GM18505 (cell line): ENCODE data around the gene WDR33.

Experiments used
- ATAC-seq: cut with Tn5 transposase; IDR thresholded peaks from one replicate; pipeline ENCODE4 v1.9.1; 2021; ENCODE audit not compliant: unreplicated experiment
- POLR2A ChIP-seq: IDR thresholded peaks from 4 replicates; pipeline ENCODE4 v1.6.1; 2011; ENCODE audit warnings: borderline replicate concordance; ENCODE audit not compliant: insufficient read depth, insufficient read length; ENCODE audit errors: extremely low read depth

Gene WDR33

DNA sequence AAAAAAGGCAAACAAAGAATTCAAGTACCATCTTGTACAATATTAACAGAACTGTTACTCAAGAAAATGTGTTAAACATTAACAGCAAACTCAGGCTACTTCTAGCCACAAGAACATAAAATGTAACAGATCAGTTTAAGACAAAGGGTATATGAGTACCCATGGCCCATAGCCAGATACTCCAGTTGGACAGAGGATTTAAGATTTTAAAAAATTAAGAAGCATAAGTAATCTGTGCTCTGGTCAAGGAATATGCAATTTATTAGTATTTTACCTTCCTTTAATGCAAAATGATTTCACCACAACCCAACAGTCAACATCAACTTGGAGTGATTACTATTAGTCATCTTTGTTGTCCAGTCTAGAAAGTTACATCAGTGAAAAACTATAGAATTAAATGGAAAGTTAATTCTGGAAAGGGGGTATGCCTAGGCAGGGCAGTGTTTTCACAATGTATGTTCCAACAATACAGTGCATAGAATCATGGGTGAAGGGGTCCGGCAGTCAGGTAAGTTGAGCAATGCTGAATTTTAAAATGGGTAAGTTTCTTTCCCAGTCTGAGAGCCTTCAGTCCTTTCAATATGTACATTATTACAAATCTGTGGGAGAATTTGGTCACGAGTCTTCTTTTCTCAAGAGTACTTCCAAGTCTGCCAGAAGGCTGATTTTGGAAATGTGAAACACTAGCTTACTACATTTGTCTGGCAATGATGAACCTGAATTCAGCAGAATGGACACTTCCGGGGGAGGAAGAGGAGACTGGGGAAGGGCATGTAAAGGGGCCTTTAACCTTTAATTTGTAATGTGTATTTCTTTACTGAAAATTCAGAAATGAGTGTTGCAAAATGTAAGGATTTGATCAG is 75.2 kb downstream of the WDR33 start:
- peak; percentile 53 for ATAC-seq

GRCh38 chr2:127735044-127735443 is 75.9 kb downstream of the WDR33 start:
- no peak for TF ChIP-seq POLR2A
- no peak for ATAC-seq

More for the DNA sequence above, 75.2 kb downstream of the WDR33 start:
- no peak for TF ChIP-seq POLR2A

- TF ChIP-seq POLR2A, result no peak
- ATAC-seq, result no peak
These were observed 77.0 kb downstream of the WDR33 start for GRCh38 chr2:127733816-127734537.

DNA sequence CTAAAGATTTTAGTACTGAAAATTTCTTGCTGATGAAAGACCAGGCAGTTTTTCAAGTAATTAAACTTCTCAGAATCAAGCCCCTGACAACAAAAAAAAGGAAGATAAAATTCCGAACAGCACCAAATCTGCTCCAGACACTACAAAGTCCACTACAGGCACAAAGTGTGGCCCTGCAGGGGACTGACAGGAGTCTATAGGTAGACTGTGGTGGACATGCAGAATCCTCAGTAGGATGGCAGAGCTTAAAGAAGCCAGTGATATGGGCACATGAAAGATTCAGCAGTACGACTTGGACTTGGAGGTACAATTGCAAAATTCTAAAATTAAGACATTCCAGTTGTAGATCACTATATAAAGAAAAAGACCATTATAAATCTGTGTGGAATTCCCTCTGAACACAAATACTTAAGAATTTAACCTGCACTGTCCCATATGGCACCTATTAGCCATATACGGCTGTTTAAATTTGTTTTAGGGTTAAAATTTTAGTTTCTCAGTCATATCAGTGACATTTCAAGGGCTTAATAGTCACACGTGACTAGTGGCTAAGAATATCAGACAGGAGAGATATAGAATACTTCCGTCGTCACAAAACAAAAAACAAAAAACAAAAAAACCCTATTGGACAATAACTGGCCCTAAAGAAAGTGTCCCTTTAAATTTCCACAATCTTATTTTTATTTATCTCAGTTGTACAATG is 77.7 kb downstream of the WDR33 start:
- no peak for ATAC-seq

GRCh38 chr2:127726158-127726880 is 84.7 kb downstream of the WDR33 start:
- no peak for ATAC-seq
- no peak for TF ChIP-seq POLR2A

More for the DNA sequence above, 77.7 kb downstream of the WDR33 start:
- no peak for TF ChIP-seq POLR2A

DNA sequence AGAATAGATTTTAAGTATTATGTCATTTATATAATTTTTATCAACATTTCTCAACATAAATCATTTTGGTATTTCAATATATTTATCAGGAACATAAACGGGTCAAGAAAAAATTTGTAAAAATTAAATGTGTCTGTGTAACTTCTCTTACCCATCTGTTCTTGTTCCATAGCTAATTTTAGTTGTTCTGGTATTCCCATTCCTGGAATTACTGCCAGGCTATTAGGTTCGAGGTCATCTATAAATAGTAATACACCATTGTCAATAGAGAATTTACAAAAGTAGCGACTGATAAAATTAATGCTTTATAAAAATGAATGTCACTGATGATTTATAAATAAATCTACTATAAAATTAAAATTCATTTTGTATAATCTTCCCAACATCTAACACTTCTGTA is 88.2 kb downstream of the WDR33 start:
- TF ChIP-seq POLR2A, result no peak
- ATAC-seq, result no peak

DNA sequence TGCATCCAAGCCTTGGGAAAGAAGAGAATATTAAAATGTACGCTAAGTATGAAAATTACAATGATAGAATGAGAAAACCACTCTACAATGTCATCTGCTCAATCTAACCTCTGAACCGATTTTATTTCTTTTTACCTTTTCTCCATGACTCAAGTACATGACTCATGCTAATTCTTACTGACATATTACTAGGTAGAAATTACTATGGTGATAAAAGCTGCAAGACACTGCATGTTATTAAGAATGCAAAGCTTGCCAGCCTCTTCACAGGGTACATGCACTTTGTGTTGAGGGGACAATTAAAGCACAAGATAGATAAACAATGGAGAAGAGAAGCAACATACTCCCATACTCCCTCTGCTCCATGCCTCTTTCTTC is 89.0 kb downstream of the WDR33 start:
- no peak for ATAC-seq
- TF ChIP-seq POLR2A, result no peak

- no peak for ATAC-seq
- no peak for TF ChIP-seq POLR2A
These were observed 89.5 kb downstream of the WDR33 start for GRCh38 chr2:127721311-127721977.

- ATAC-seq, result no peak
- TF ChIP-seq POLR2A, result no peak
These were observed 91.4 kb downstream of the WDR33 start for GRCh38 chr2:127719301-127720218.

- no peak for TF ChIP-seq POLR2A
- no peak for ATAC-seq
These were observed 92.7 kb downstream of the WDR33 start for GRCh38 chr2:127718271-127718670.

GRCh38 chr2:127715778-127716449 is 95.1 kb downstream of the WDR33 start:
- TF ChIP-seq POLR2A, result no peak

More at GRCh38 chr2:127715778-127716449, 95.1 kb downstream of the WDR33 start:
- ATAC-seq, result no peak
